Measurements from ENCODE around the gene MFSD6L. TPM values are rescaled to one million over a fixed set of nuclear protein-coding genes. Genes with fewer than 3 reads are reported as not detected.

MFSD6L gene
- total RNA-seq (2014; rRNA removed; shearing (Covaris generic)): not detected in 2 replicates

- H3K4me1 ChIP-seq (replicated peaks): no peaks in the 10 kb centered on the region
- no peaks in the 10 kb centered on the region for H3K9me3 ChIP-seq (replicated peaks)
- no peaks in the 10 kb centered on the region for H3K36me3 ChIP-seq
- H3K4me3 ChIP-seq: no peak within 1 kb of the TSS
- no peaks in the 10 kb centered on the region for H3K27me3 ChIP-seq (replicated peaks)
- H3K27ac ChIP-seq: no peak within 1 kb of the TSS
- DNase-seq (ENCODE audit: low read depth in 1 of 2, low spot score in 2 of 2): no peak
Measured at GRCh38 chr17:8798846-8799569, at the start of gene MFSD6L. MFSD6L (minus strand) TSS chr17:8799365; CDS start chr17:8799120, 245 bp downstream.

- H3K27ac ChIP-seq: no peak overlapping the region
- H3K9me3 ChIP-seq (replicated peaks): no peaks in the 10 kb centered on the region; the same call in 1 of the 2 replicates
- no peaks in the 10 kb centered on the region for H3K27me3 ChIP-seq (replicated peaks)
- DNase-seq (ENCODE audit: low read depth in 1 of 2, low spot score in 2 of 2): no peak
- no peaks in the 10 kb centered on the region for H3K36me3 ChIP-seq
- H3K4me1 ChIP-seq (replicated peaks): no peaks in the 10 kb centered on the region
- no peak overlapping the region for H3K4me3 ChIP-seq
Measured at GRCh38 chr17:8847891-8848290, 48.7 kb upstream of the MFSD6L start.

DNA sequence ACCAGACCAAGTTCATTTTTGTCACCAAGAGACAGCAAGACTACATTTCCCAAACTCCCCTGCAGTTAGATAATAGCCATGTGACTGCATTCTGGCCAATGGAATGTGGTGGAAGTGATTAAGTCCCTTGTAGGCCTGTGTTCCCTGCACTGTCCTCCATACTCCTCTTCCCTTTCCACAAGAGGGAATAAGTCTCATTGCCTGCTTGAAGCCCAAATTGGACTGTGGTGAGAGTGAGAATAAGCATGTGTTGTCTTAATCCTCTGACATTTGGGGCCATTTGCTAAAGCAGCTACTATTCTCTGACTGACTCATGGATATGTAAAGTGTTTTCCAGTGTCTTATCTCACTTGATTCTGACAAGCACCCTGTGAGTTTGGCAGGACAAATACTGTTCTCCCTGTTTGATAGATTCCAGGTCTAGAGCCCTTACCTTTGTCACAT, 47.6 kb upstream of the MFSD6L start:
- H3K27ac ChIP-seq: no peak overlapping the region
- H3K9me3 ChIP-seq (replicated peaks): no peaks in the 10 kb centered on the region; the same call in 1 of the 2 replicates
- no peaks in the 10 kb centered on the region for H3K4me1 ChIP-seq (replicated peaks)
- H3K4me3 ChIP-seq: no peak overlapping the region
- no peaks in the 10 kb centered on the region for H3K36me3 ChIP-seq
- H3K27me3 ChIP-seq (replicated peaks): no peaks in the 10 kb centered on the region
- no peak for DNase-seq (ENCODE audit: low read depth in 1 of 2, low spot score in 2 of 2)

DNA sequence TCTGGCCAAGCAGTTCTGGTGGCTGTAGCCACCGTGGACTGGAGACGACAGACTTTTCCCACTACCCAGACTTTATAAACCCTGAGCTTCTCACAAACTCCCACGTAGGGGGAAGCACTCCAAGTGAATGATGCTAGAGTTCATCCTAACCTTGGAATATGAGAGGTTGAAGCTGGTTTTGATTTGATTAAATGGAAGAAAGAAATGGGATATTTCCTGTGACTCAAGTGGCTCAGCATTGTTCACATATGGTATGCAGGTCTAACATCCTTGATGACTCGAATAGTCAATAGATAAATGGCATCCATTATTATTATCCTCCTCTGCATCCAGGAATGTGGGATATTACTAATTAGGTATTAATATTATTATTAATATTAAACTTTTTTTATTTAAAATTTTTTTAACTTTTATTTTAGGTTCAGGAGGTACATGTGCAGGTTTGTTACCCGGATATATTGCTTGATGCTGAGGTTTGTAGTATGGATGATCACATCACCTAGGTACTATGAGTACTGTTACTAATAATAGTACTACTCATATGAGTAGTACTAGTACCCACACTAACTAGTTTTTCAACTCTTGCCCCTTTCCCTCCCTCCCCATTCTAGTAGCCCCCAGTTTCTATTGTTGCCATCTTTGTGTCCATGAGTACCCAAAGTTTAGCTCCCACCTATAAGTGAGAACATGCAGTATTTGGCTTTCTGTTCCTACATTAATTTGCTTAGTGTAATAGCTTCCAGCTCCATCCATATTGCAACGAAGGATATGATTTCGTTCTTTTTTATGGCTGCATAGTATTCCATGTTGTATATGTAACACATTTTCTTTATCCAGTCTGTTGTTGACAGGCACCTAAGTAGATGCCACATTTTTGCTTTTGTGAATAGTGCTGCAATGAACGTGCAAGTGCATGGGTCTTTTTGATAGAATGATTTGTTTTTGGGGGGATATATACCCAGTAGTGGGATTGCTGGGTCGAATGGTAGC, 45.4 kb upstream of the MFSD6L start:
- Histone ChIP-seq H3K4me3 (no peak overlapping the region), H3K27me3 (replicated peaks) (no peaks in the 10 kb centered on the region), H3K4me1 (replicated peaks) (no peaks in the 10 kb centered on the region), H3K27ac (no peak overlapping the region), H3K36me3 (no peaks in the 10 kb centered on the region), H3K9me3 (replicated peaks) (no peaks in the 10 kb centered on the region; the same call in 1 of the 2 replicates)
- no peak for DNase-seq (ENCODE audit: low read depth in 1 of 2, low spot score in 2 of 2)

GRCh38 chr17:8843344-8843743, 44.2 kb upstream of the MFSD6L start:
- Histone ChIP-seq H3K27ac (no peak overlapping the region), H3K4me3 (no peak overlapping the region), H3K9me3 (replicated peaks) (no peaks in the 10 kb centered on the region; the same call in 1 of the 2 replicates), H3K36me3 (no peaks in the 10 kb centered on the region), H3K27me3 (replicated peaks) (no peaks in the 10 kb centered on the region), H3K4me1 (replicated peaks) (no peaks in the 10 kb centered on the region)
- DNase-seq (ENCODE audit: low read depth in 1 of 2, low spot score in 2 of 2): no peak

GRCh38 chr17:8841844-8842243, 42.7 kb upstream of the MFSD6L start:
- no peak overlapping the region for H3K27ac ChIP-seq
- no peaks in the 10 kb centered on the region for H3K36me3 ChIP-seq
- H3K4me1 ChIP-seq (replicated peaks): peaks cover 7% of the 10 kb centered on the region; the same call in 1 of the 2 replicates
- H3K27me3 ChIP-seq (replicated peaks): no peaks in the 10 kb centered on the region
- H3K9me3 ChIP-seq (replicated peaks): no peaks in the 10 kb centered on the region; the same call in 1 of the 2 replicates
- no peak overlapping the region for H3K4me3 ChIP-seq
- no peak for DNase-seq (ENCODE audit: low read depth in 1 of 2, low spot score in 2 of 2)

- no peaks in the 10 kb centered on the region for H3K27me3 ChIP-seq (replicated peaks)
- no peaks in the 10 kb centered on the region for H3K9me3 ChIP-seq (replicated peaks)
- no peak overlapping the region for H3K4me3 ChIP-seq
- no peaks in the 10 kb centered on the region for H3K36me3 ChIP-seq
- DNase-seq (ENCODE audit: low read depth in 1 of 2, low spot score in 2 of 2): no peak
- H3K4me1 ChIP-seq (replicated peaks): peaks cover 7% of the 10 kb centered on the region; the same call in 1 of the 2 replicates
- no peak overlapping the region for H3K27ac ChIP-seq
Measured at GRCh38 chr17:8839410-8839935, 40.3 kb upstream of the MFSD6L start.

DNA sequence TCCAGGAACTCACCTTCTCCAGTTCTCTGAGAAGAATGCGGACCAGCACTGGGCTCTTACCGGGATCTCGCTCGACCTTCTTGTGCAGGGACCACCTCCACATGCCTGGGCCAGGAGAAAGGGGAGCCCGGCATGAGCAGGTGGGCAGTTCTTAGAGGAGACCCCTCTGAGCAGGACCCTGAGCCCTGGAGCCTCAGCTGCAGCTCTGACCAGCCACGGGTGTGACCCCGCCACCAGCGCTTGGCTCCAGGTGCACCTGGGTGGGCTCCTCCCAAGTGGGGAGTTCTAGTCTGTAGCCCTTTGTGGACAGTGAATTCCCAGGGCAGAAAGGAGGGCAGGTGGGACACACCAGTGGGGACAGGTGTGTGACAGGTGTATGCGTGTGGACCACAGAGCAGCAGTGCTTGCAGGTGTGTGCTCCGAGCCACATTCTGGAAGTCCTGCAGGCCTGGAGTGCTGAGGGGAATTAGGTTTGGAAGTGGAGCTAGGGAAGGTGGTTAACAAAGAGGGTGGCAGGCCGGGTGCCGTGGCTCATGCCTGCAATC, 39.5 kb upstream of the MFSD6L start:
- no peak overlapping the region for H3K4me3 ChIP-seq
- no peaks in the 10 kb centered on the region for H3K36me3 ChIP-seq
- no peaks in the 10 kb centered on the region for H3K9me3 ChIP-seq (replicated peaks)
- H3K27me3 ChIP-seq (replicated peaks): no peaks in the 10 kb centered on the region
- H3K27ac ChIP-seq: no peak overlapping the region
- no peak for DNase-seq (ENCODE audit: low read depth in 1 of 2, low spot score in 2 of 2)
- peaks cover 7% of the 10 kb centered on the region; the same call in 1 of the 2 replicates for H3K4me1 ChIP-seq (replicated peaks)

GRCh38 chr17:8837563-8838075, 38.5 kb upstream of the MFSD6L start:
- H3K9me3 ChIP-seq (replicated peaks): no peaks in the 10 kb centered on the region
- peaks cover 7% of the 10 kb centered on the region; the same call in 1 of the 2 replicates for H3K4me1 ChIP-seq (replicated peaks)
- DNase-seq (ENCODE audit: low read depth in 1 of 2, low spot score in 2 of 2): peak in 1 of 2 experiments; percentile 39
- no peaks in the 10 kb centered on the region for H3K27me3 ChIP-seq (replicated peaks)
- no peak overlapping the region for H3K4me3 ChIP-seq
- H3K27ac ChIP-seq: no peak overlapping the region
- H3K36me3 ChIP-seq: no peaks in the 10 kb centered on the region

DNA sequence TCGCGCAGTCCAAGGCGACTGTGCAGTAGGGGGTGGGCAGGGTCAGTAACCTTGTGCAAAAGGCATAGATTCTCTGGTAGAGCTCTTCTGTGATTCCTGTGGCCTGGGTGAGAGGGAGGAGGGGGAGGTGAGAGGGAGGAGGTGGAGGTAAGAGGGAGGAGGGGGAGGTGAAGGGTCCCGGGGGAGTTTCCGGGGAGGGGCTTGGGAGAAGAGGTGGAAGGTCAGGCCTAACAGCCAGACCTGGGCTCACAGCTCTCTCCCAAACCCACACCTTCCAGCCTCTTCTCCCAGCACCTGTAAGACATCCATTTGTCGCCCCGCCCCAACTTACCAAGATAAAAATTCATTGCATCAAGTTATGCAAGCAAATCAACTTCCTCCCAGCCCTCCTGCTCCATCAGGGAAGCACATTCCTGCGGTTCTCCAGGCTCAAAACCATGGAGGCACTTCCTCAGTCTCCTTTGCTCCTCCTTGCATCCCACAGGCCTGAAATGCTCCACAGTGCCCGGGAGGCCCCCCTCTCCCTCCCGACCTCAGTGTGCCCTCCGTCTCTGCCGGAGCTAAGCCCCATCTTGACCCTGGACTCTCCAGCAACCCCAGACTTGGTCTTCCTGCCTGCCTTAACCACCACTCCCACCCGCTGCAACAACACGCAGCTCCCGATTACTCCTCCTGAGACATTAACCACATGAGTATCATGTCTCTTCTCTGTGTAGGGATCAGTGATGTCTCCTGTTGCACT, 37.8 kb upstream of the MFSD6L start:
- Histone ChIP-seq H3K27ac (no peak overlapping the region), H3K36me3 (no peaks in the 10 kb centered on the region), H3K9me3 (replicated peaks) (no peaks in the 10 kb centered on the region), H3K4me3 (no peak overlapping the region), H3K27me3 (replicated peaks) (no peaks in the 10 kb centered on the region), H3K4me1 (replicated peaks) (peaks cover 7% of the 10 kb centered on the region; the same call in 1 of the 2 replicates)
- peak in 1 of 2 experiments; percentile 35 for DNase-seq (ENCODE audit: low read depth in 1 of 2, low spot score in 2 of 2)

- no peaks in the 10 kb centered on the region for H3K27me3 ChIP-seq (replicated peaks)
- no peak overlapping the region for H3K4me3 ChIP-seq
- no peak overlapping the region for H3K27ac ChIP-seq
- H3K36me3 ChIP-seq: no peaks in the 10 kb centered on the region
- H3K4me1 ChIP-seq (replicated peaks): peaks cover 7% of the 10 kb centered on the region; the same call in 1 of the 2 replicates
- DNase-seq (ENCODE audit: low read depth in 1 of 2, low spot score in 2 of 2): peak in 1 of 2 experiments; percentile 25
- no peaks in the 10 kb centered on the region for H3K9me3 ChIP-seq (replicated peaks)
Measured at GRCh38 chr17:8835631-8836364, 36.6 kb upstream of the MFSD6L start.

DNA sequence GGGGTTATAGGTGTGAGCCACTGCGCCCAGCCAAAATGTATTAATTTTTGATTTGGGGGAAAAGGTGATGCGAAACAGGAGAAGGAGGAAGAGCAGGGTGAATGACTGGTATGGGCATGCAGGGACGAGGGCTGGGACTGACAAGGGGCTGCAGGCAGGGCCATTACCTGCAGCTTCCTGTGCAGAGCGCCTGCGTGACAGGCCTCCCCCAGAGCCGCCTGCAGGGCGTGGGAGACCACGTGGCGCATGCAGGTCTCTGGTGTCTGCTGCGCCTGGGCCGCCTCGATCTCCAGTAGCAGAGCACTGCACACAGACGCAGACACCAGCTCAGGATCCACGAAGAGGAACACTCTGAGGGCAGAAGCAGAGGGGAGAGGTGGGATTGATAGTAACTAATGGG, 35.9 kb upstream of the MFSD6L start:
- no peak overlapping the region for H3K4me3 ChIP-seq
- H3K27ac ChIP-seq: no peak overlapping the region
- peaks cover 7% of the 10 kb centered on the region; the same call in 1 of the 2 replicates for H3K4me1 ChIP-seq (replicated peaks)
- no peaks in the 10 kb centered on the region for H3K9me3 ChIP-seq (replicated peaks)
- no peak for DNase-seq (ENCODE audit: low read depth in 1 of 2, low spot score in 2 of 2)
- H3K27me3 ChIP-seq (replicated peaks): no peaks in the 10 kb centered on the region
- H3K36me3 ChIP-seq: no peaks in the 10 kb centered on the region

Measured in SJSA1 (cell line).